ENCODE results near the gene AIFM3.
A peak's percentile ranks its signal among the peaks of the same experiment; 100 is the strongest.

Gene AIFM3

DNA sequence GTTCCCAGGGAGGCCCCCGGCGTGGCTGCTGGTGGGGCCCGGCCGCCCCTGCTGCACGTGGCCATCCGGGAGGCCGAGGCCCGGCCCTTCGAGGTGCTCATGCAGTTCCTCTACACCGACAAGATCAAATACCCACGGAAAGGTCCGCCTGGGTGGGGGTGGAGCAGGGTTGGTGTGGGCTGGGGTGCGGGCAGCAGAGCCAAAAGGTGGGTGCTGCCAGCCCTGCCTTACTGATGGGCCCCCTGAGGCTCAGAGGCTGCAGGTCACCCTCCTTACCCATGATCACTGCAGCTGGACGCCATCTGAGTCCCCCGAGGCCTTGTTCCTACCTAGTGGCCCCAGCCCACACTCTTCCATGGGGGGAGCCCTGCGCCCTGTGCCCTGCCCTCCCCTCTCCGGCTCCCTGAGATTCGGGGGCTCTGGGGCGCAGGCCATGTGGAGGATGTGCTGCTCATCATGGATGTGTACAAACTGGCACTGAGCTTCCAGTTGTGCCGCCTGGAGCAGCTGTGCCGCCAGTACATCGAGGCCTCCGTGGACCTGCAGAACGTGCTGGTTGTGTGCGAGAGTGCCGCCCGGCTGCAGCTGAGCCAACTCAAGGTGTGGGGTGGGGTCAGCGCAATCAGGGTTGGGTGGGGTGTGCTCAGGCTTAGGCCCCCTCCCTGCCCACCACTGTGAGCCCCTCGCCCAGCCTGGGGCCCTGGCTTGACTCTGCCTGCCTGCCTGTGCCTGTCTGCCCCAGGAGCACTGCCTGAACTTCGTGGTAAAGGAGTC lies 27.3 kb downstream of the AIFM3 start:
- no peak overlapping the region for H3K27ac ChIP-seq
- no peak overlapping the region for H3K9ac ChIP-seq
- peaks cover 0 to 98% (median 39%) of the 10 kb centered on the region in 11 experiments; a peak in 17 of 22 replicates for H4K20me1 ChIP-seq
- no peak overlapping the region for H3K4me2 ChIP-seq
- H3K9me3 ChIP-seq (replicated peaks in 1 of 11), result no peaks in the 10 kb centered on the region
- H3K4me3 ChIP-seq, result no peak overlapping the region
- H3K27me3 ChIP-seq, result no peaks in the 10 kb centered on the region
- peaks cover 41 to 95% (median 86%) of the 10 kb centered on the region in 11 experiments for H3K36me3 ChIP-seq
- peaks cover 2 to 21% (median 11%) of the 10 kb centered on the region in 10 experiments; a peak in 19 of 20 replicates for H3K4me1 ChIP-seq
- no peak for TF ChIP-seq Cebpa-rat (IDR thresholded peaks at IDR 0.05)

DNA sequence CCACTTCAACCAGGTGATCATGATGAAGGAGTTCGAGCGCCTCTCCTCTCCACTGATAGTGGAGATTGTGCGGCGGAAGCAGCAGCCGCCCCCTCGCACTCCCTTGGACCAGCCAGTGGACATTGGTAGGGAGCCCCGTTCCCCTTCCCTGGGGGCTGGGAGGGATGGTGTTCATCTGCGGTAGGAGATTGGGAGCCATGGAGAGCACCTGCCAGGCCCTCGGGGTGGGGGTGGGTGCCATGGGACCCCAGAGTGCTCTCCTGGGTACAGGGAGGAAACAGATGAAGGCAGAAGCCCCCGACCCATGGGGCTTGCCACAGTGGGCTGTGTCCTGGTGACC lies 27.8 kb downstream of the AIFM3 start:
- Histone ChIP-seq H3K9ac (no peak overlapping the region), H3K27ac (no peak overlapping the region), H3K4me2 (no peak overlapping the region), H4K20me1 (peaks cover 0 to 98% (median 43%) of the 10 kb centered on the region in 11 experiments; a peak in 17 of 22 replicates), H3K4me1 (peaks cover 5 to 20% (median 11%) of the 10 kb centered on the region in 10 experiments), H3K9me3 (replicated peaks in 1 of 11) (no peaks in the 10 kb centered on the region), H3K36me3 (peaks cover 47 to 97% (median 91%) of the 10 kb centered on the region in 11 experiments), H3K4me3 (no peak overlapping the region), H3K27me3 (no peaks in the 10 kb centered on the region)
- TF ChIP-seq Cebpa-rat (IDR thresholded peaks at IDR 0.05), result no peak

DNA sequence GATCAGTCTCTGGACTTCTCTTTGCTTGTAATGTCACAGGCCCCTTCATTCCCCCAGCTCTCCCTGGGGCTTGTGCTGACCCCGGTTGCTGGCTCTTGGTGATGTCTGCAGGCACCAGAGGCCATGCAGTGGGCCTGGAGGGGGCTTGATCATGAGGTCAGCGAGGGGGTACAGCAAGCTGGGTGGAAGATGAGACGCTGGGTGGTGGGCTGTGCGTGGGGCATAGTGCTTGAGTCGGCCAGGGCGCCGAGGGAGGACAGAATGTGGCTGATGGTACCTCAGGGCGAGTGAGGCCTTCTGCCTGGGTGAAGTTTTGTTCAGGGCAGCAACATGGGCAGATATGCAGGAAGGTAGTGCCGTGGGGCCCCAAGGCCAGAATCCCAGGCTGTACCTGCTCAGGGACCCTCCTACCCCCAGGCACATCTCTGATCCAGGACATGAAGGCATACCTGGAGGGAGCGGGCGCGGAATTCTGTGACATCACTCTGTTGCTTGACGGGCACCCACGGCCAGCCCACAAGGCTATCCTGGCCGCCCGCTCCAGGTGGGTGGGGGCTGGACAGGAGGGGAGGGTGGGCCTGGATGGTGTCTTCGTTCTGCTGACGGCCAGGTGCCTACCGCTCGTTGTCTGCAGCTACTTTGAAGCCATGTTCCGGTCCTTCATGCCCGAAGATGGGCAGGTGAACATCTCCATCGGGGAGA lies 28.4 kb downstream of the AIFM3 start:
- Histone ChIP-seq H3K4me2 (no peak overlapping the region), H3K27me3 (no peaks in the 10 kb centered on the region), H4K20me1 (peaks cover 0 to 98% (median 49%) of the 10 kb centered on the region in 11 experiments; a peak in 18 of 22 replicates), H3K9ac (no peak overlapping the region), H3K4me3 (no peak overlapping the region), H3K9me3 (replicated peaks in 1 of 11) (no peaks in the 10 kb centered on the region), H3K4me1 (peaks cover 11 to 20% (median 13%) of the 10 kb centered on the region in 10 experiments), H3K27ac (no peak overlapping the region), H3K36me3 (peaks cover 52 to 99% (median 92%) of the 10 kb centered on the region in 11 experiments)
- no peak for TF ChIP-seq Cebpa-rat (IDR thresholded peaks at IDR 0.05)

DNA sequence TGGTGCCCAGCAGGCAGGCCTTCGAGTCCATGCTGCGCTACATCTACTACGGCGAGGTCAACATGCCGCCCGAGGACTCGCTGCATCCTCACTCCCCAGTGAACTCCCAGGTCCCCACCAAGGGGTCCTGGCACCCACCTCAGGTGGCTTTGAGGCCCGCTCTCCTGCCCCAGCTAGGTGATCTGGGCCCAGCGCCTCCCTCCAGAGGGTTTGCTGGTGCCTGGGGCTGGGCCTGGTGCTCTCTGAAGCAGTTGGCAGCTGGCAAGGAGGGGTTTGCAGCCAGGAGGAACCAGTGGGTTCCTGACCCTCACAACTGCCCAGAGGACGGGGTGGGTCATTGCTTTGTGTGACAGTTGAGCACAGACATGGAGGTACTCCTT lies 29.0 kb downstream of the AIFM3 start:
- H3K9ac ChIP-seq, result no peak overlapping the region
- TF ChIP-seq Cebpa-rat (IDR thresholded peaks at IDR 0.05), result no peak
- H3K4me3 ChIP-seq, result no peak overlapping the region
- H3K4me2 ChIP-seq, result no peak overlapping the region
- H3K36me3 ChIP-seq, result peaks cover 52 to 96% (median 90%) of the 10 kb centered on the region in 11 experiments
- no peaks in the 10 kb centered on the region for H3K9me3 ChIP-seq (replicated peaks in 1 of 11)
- peaks cover 17 to 24% (median 18%) of the 10 kb centered on the region in 10 experiments for H3K4me1 ChIP-seq
- H3K27ac ChIP-seq, result no peak overlapping the region
- no peaks in the 10 kb centered on the region for H3K27me3 ChIP-seq
- peaks cover 0 to 98% (median 50%) of the 10 kb centered on the region in 11 experiments; a peak in 18 of 22 replicates for H4K20me1 ChIP-seq

DNA sequence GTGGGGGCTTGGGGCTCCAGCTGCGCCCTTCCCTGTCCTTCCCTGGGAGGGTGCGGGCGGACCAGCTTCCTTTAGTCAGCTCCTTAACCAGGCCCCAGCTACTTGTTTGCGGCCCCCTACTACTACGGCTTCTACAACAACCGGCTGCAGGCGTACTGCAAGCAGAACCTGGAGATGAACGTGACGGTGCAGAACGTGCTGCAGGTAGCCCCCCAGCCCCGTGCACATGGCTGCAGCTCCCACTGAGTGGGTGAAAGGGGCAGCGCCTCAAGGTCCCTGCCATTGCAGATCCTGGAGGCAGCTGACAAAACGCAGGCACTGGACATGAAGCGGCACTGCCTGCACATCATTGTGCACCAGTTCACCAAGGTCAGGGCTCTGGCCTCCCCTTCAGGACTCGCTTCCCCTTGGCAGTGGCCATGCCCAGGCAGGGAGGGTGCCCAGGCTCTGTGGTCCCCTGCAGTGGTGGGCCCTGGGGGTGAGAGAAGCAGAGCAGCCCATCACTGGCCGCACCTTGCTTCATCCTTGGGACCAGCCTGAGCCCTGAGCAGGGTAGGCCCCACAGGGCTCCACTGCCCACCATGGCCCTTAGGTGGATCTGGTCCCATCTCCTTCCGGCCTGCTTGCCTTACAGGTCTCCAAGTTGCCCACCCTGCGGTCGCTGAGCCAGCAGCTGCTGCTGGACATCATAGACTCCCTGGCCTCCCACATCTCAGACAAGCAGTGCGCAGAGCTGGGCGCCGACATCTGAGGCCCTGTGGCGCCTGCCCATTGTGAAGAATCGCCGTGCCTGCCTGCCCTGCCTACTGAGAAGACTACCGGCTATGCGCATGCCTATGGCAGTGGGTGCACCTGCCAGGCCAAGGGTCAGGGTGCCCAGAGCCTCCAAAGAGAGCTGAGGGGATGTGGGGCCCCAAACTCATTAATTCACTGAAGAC lies 29.8 kb downstream of the AIFM3 start:
- no peak overlapping the region for H3K4me3 ChIP-seq
- TF ChIP-seq Cebpa-rat (IDR thresholded peaks at IDR 0.05), result no peak
- no peaks in the 10 kb centered on the region for H3K27me3 ChIP-seq
- H3K9me3 ChIP-seq (replicated peaks in 1 of 11), result no peaks in the 10 kb centered on the region
- peaks cover 0 to 91% (median 49%) of the 10 kb centered on the region in 11 experiments; a peak in 18 of 22 replicates for H4K20me1 ChIP-seq
- H3K27ac ChIP-seq, result no peak overlapping the region
- H3K4me1 ChIP-seq, result peaks cover 20 to 30% (median 22%) of the 10 kb centered on the region in 10 experiments
- H3K9ac ChIP-seq, result no peak overlapping the region
- H3K4me2 ChIP-seq, result no peak overlapping the region
- H3K36me3 ChIP-seq, result peaks cover 50 to 88% (median 81%) of the 10 kb centered on the region in 11 experiments

DNA sequence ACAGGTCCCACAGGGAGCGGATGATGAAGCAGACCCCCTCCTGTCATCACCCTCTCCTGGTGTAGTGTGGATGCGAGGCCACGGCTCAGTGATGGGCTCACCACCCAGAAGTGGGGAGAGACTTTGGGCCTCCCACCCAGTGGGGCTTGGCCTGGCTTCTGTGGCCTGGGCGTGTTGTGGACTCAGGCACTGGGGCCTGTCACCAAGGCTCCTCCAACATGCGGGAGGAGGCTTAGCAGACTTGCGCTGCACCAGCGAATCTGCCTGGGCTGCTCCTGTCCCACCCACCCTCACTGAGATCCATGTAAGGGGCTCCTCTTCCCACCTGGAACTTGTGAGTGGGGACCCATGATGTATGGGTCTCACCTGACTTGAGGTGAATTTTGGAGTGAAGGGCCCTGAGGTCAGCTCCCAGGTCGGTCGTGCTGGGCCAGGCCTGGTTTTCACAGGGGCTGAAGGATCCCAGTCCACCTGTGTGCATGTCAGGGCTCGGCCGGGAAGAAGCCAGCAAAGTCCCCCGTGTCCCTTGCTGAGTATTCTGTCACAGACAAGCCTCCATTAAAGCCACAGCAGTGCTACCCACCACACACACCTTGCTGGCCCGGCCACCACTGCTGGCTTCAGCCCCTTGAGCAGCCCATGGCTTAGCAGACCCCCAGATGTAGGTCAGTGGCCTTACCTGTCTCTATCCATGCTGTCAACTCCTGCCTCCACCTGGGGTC lies 30.6 kb downstream of the AIFM3 start:
- H3K27ac ChIP-seq, result no peak overlapping the region
- H3K4me3 ChIP-seq, result no peak overlapping the region
- no peaks in the 10 kb centered on the region for H3K27me3 ChIP-seq
- no peak for TF ChIP-seq Cebpa-rat (IDR thresholded peaks at IDR 0.05)
- H3K4me2 ChIP-seq, result no peak overlapping the region
- no peaks in the 10 kb centered on the region for H3K9me3 ChIP-seq (replicated peaks in 1 of 11)
- peaks cover 41 to 80% (median 73%) of the 10 kb centered on the region in 11 experiments for H3K36me3 ChIP-seq
- H4K20me1 ChIP-seq, result peaks cover 0 to 83% (median 49%) of the 10 kb centered on the region in 11 experiments; a peak in 18 of 22 replicates
- H3K9ac ChIP-seq, result peak overlapping the region in 2 of 11 experiments; percentile 4 to 8; a peak in 1 of 22 replicates
- H3K4me1 ChIP-seq, result peaks cover 20 to 31% (median 23%) of the 10 kb centered on the region in 10 experiments

DNA sequence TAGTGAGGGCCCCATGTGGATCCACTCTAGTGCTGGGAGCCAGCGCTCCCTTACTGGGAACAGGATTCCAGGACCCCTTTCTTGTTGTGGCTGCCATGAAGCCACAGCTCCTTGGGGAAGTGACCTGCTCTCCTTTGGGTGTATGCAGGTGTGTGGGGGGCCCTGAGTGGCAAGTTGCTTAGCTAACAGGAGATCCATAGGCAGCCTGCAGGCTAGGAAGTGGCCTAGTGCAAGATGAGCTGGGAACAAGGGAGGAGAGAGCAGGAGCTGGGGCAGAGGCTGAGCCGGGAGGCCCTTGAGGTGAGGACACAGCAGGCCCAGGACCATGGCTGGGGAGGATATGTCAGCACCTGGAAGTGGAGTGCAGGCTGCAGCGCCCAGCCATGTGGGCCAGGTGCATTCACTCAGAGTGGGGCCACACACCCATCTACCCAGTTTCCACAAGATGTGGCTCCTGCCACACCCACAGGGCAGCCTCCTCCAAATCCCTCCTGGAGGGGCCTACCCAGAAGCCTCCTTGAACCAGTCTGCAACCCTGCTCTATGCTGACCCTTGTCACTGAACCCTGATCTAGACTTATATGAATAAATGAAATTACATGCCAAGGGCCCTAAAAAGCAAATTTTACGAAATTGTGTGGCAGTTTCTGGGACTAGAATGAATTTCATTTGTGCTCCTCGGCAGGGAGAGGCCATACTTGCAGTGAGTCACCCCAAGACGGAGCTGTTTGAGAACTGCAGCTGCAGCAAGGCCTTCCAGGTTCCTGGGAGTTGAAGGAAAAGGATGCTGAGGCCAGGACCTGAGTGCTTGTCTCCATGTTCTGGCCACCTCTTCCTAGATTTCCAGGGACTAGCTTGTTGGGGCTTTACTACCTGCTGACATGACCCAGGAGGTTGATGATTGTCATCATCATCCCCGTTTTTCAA lies 31.6 kb downstream of the AIFM3 start:
- Histone ChIP-seq H3K4me2 (peak overlapping the region in 2 of 11 experiments; percentile 96 to 100; a peak in 1 of 22 replicates), H3K9ac (peak overlapping the region in 9 of 11 experiments; percentile 12 to 96 (median 95); a peak in 12 of 22 replicates), H3K9me3 (replicated peaks in 1 of 11) (no peaks in the 10 kb centered on the region), H3K4me3 (no peak overlapping the region), H3K27ac (no peak overlapping the region), H4K20me1 (peaks cover 0 to 73% (median 49%) of the 10 kb centered on the region in 11 experiments; a peak in 18 of 22 replicates), H3K36me3 (peaks cover 35 to 70% (median 63%) of the 10 kb centered on the region in 11 experiments), H3K27me3 (no peaks in the 10 kb centered on the region), H3K4me1 (peaks cover 30 to 40% (median 33%) of the 10 kb centered on the region in 10 experiments)
- no peak for TF ChIP-seq Cebpa-rat (IDR thresholded peaks at IDR 0.05)

All from BLaER1 treated with 17β-estradiol and CSF1 and Interleukin-3, amounts not matched to agents 10 nM and 100 nM (cell line).